Breast epithelium (tissue), 4 donors: ENCODE results near the gene CABP7. TPM values are rescaled to one million over a fixed set of nuclear protein-coding genes. Genes with fewer than 3 reads are reported as not detected.
"Not testable (repeated sequence)": the region's sequence is repeated elsewhere in the genome, so short reads cannot be mapped to it uniquely, and the experiment has no call there.

Experiments used
- DNase-seq, 2 donors: peaks; one replicate each; pipeline ENCODE4 v3.0.0-alpha.2; 2019; ENCODE audit warnings: low spot score in 2 of 2
- H3K27ac ChIP-seq, 2 donors: fragments of 200-600 bp; sonication (generic) in 1 of 2; one replicate each; pipeline ENCODE4 v1.5.1; 2016 to 2019; ENCODE audit warnings: mild to moderate bottlenecking in 1 of 2
- H3K27me3 ChIP-seq, 2 donors: fragments of 200-600 bp; sonication (generic) in 1 of 2; one replicate each; pipeline versions ENCODE4 v1.5.1 to v1.6.0; 2017 to 2019; ENCODE audit warnings: control low read depth in 1 of 2, mild to moderate bottlenecking in 1 of 2
- H3K36me3 ChIP-seq: fragments of 200-600 bp; one replicate; pipeline ENCODE4 v1.5.1; 2019
- H3K4me1 ChIP-seq, 2 donors: fragments of 200-600 bp; sonication (generic); one replicate each; pipeline ENCODE4 v1.5.1; 2016 to 2019; ENCODE audit warnings: control low read depth in 1 of 2
- H3K4me3 ChIP-seq, 3 donors: fragments of 200-600 bp; sonication (generic); 1 replicate in 2 of 3; 2 replicates in 1 of 3; pipeline ENCODE4 v1.5.1; 2016 to 2019; ENCODE audit warnings: mild to moderate bottlenecking in 3 of 3, moderate library complexity in 2 of 3
- H3K9me3 ChIP-seq, 2 donors: fragments of 200-600 bp; sonication (generic) in 1 of 2; one replicate each; pipeline ENCODE4 v1.5.1; 2016 to 2019; ENCODE audit warnings: control low read depth in 1 of 2
- CTCF ChIP-seq, 3 donors: fragments of 450-650 bp; IDR thresholded peaks; one replicate each; pipeline ENCODE4 v1.5.1; 2016 to 2017; ENCODE audit warnings: antibody characterized with exemption in 3 of 3, mild to moderate bottlenecking in 3 of 3, moderate library complexity in 3 of 3
- POLR2A ChIP-seq: fragments of 450-650 bp; IDR thresholded peaks from one replicate; pipeline ENCODE4 v1.6.1; 2016; ENCODE audit warnings: antibody characterized with exemption, mild to moderate bottlenecking, moderate library complexity
- POLR2AphosphoS5 ChIP-seq, 3 donors: sonication (generic); formaldehyde crosslinking; IDR thresholded peaks; one replicate each; pipeline ENCODE4 v1.6.1; 2017; ENCODE audit warnings: antibody characterized with exemption in 3 of 3
- intact Hi-C: fragments of 100-400 bp; cut with DNase I; formaldehyde crosslinking; loops from one replicate; pipeline ENCODE4 v1.15.1; 2023; ENCODE audit warnings: low total_unique reads
- total RNA-seq, 3 donors: library from RNA; depleted of rRNA; stranded (reverse); fragments of >200 nt; gene quantifications; one replicate each; pipeline ENCODE4 v1.1.0, GENCODE V29; 2016

The CABP7 gene
- total RNA-seq, 3 donors from 2014 or later, result not detected

GRCh38 chr22:29753808-29754657, 34.2 kb downstream of the CABP7 start:
- Histone ChIP-seq H3K9me3 (no peaks in the 10 kb centered on the region), H3K36me3 (no peaks in the 10 kb centered on the region), H3K4me3 (no peak overlapping the region), H3K27ac (no peak overlapping the region), H3K4me1 (no peaks in the 10 kb centered on the region), H3K27me3 (no peaks in the 10 kb centered on the region)
- no peak for DNase-seq
- intact Hi-C loops, result no loop called here
- TF ChIP-seq CTCF (IDR thresholded peaks at IDR 0.05) (no peak), POLR2A (no peak), POLR2AphosphoS5 (IDR thresholded peaks at IDR 0.05) (no peak)

GRCh38 chr22:29754658-29755395, 35.0 kb downstream of the CABP7 start:
- H3K27ac ChIP-seq, H3K9me3 ChIP-seq, H3K36me3 ChIP-seq, intact Hi-C loops, DNase-seq, H3K4me3 ChIP-seq, H3K4me1 ChIP-seq, H3K27me3 ChIP-seq: not testable (repeated sequence)

GRCh38 chr22:29755889-29756288, 36.1 kb downstream of the CABP7 start:
- no peak overlapping the region for H3K27ac ChIP-seq
- no peaks in the 10 kb centered on the region for H3K4me1 ChIP-seq
- DNase-seq, result no peak
- no peaks in the 10 kb centered on the region for H3K36me3 ChIP-seq
- H3K27me3 ChIP-seq, result no peaks in the 10 kb centered on the region
- intact Hi-C loops, result no loop called here
- H3K9me3 ChIP-seq, result no peaks in the 10 kb centered on the region
- H3K4me3 ChIP-seq, result no peak overlapping the region
- TF ChIP-seq CTCF (IDR thresholded peaks at IDR 0.05) (no peak), POLR2A (no peak)

GRCh38 chr22:29756341-29756740, 36.5 kb downstream of the CABP7 start:
- no peaks in the 10 kb centered on the region for H3K27me3 ChIP-seq
- TF ChIP-seq POLR2AphosphoS5 (IDR thresholded peaks at IDR 0.05) (no peak), POLR2A (no peak), CTCF (IDR thresholded peaks at IDR 0.05) (no peak)
- no peak overlapping the region for H3K4me3 ChIP-seq
- H3K36me3 ChIP-seq, result no peaks in the 10 kb centered on the region
- no peaks in the 10 kb centered on the region for H3K4me1 ChIP-seq
- intact Hi-C loops, result no loop called here
- DNase-seq, result no peak
- no peak overlapping the region for H3K27ac ChIP-seq
- H3K9me3 ChIP-seq, result no peaks in the 10 kb centered on the region

- Histone ChIP-seq H3K9me3 (no peaks in the 10 kb centered on the region), H3K4me1 (no peaks in the 10 kb centered on the region), H3K27me3 (no peaks in the 10 kb centered on the region), H3K4me3 (no peak overlapping the region), H3K27ac (no peak overlapping the region), H3K36me3 (no peaks in the 10 kb centered on the region)
- no peak for DNase-seq
- intact Hi-C loops, result no loop called here
- TF ChIP-seq CTCF (IDR thresholded peaks at IDR 0.05) (no peak), POLR2A (no peak), POLR2AphosphoS5 (IDR thresholded peaks at IDR 0.05) (no peak)
Measured at GRCh38 chr22:29757096-29757495, 37.3 kb downstream of the CABP7 start.
